Endothelial cell (in vitro differentiated cells): Measurements from ENCODE around the gene DNAJC1. TPM values are rescaled to one million over a fixed set of nuclear protein-coding genes. Genes with fewer than 3 reads are reported as not detected.

ENCODE experiments used
- DNase-seq: peaks from one replicate; pipeline ENCODE4 v3.0.0; 2021; ENCODE audit warnings: low spot score
- H3K27ac Mint-ChIP-seq: one replicate; pipeline ENCODE4 v1.8.0; 2021; ENCODE audit warnings: mixed read lengths, inconsistent platforms; ENCODE audit not compliant: unreplicated experiment
- H3K27me3 Mint-ChIP-seq: one replicate; pipeline ENCODE4 v1.8.0; 2021; ENCODE audit warnings: mild to moderate bottlenecking, moderate library complexity, mixed read lengths, inconsistent platforms; ENCODE audit not compliant: unreplicated experiment
- H3K36me3 Mint-ChIP-seq: one replicate; pipeline ENCODE4 v1.8.0; 2021; ENCODE audit warnings: mild to moderate bottlenecking, low read depth, mixed read lengths, inconsistent platforms; ENCODE audit not compliant: unreplicated experiment
- H3K4me1 Mint-ChIP-seq: one replicate; pipeline ENCODE4 v1.8.0; 2021; ENCODE audit warnings: mild to moderate bottlenecking, mixed read lengths, inconsistent platforms; ENCODE audit not compliant: unreplicated experiment
- H3K4me3 Mint-ChIP-seq: one replicate; pipeline ENCODE4 v1.8.0; 2021; ENCODE audit warnings: mild to moderate bottlenecking, mixed read lengths, inconsistent platforms; ENCODE audit not compliant: unreplicated experiment
- H3K9me3 Mint-ChIP-seq: one replicate; pipeline ENCODE4 v1.8.0; 2021; ENCODE audit warnings: mixed read lengths, inconsistent platforms; ENCODE audit not compliant: unreplicated experiment
- CTCF ChIP-seq: fragments of 200-600 bp; sonication (generic); IDR thresholded peaks from one replicate; pipeline ENCODE4 v1.5.0; 2021; ENCODE audit warnings: antibody characterized with exemption; ENCODE audit not compliant: unreplicated experiment
- total RNA-seq: library from RNA; stranded (reverse); fragmentation: NEBNext Ultra II Directional; extraction: Animal tissue kit (Norgen Biotek cat#: 25700); gene quantifications from one replicate; pipeline ENCODE4 v1.2.1, GENCODE V29; 2021; ENCODE audit not compliant: unreplicated experiment

Gene DNAJC1
- total RNA-seq, 1 donor from 2014 or later = 32.0 TPM

DNA sequence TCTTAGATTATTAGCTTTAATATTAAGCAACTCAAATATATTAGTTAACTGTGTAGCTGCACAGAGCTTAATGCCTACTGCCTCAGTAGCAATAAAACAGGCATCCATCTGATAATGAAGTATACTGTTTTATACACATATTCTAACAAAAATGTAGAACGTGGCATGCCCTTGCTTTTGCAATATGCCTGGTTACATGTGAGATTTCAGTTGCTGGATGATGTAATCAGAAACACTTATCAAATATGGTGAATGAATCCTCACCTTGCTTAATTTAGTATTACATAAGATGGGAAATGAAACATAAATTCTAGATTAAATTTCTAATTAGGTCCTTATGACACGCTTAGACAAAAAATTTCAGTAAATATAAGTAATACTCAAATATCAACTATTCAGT lies 8.0 kb downstream of the DNAJC1 start:
- H3K27me3 Mint-ChIP-seq = peaks cover 3% of the 10 kb centered on the region

GRCh38 chr10:21993360-21994001 lies 10.0 kb downstream of the DNAJC1 start:
- Mint-ChIP-seq H3K36me3 (no peaks in the 10 kb centered on the region), H3K27me3 (no peaks in the 10 kb centered on the region), H3K27ac (no peak overlapping the region), H3K4me3 (no peak overlapping the region), H3K4me1 (no peaks in the 10 kb centered on the region), H3K9me3 (no peaks in the 10 kb centered on the region)
- TF ChIP-seq CTCF = peak; percentile 52
- no peak for DNase-seq

More for the DNA sequence above, 8.0 kb downstream of the DNAJC1 start:
- peaks cover 6% of the 10 kb centered on the region for H3K4me1 Mint-ChIP-seq
- H3K27ac Mint-ChIP-seq = no peak overlapping the region
- H3K4me3 Mint-ChIP-seq = no peak overlapping the region
- no peaks in the 10 kb centered on the region for H3K36me3 Mint-ChIP-seq
- no peak for TF ChIP-seq CTCF
- no peak for DNase-seq
- H3K9me3 Mint-ChIP-seq = no peaks in the 10 kb centered on the region

GRCh38 chr10:21991785-21992184 lies 11.7 kb downstream of the DNAJC1 start:
- TF ChIP-seq CTCF = no peak
- DNase-seq = no peak
- Mint-ChIP-seq H3K36me3 (no peaks in the 10 kb centered on the region), H3K4me3 (no peak overlapping the region), H3K4me1 (no peaks in the 10 kb centered on the region), H3K27me3 (no peaks in the 10 kb centered on the region), H3K27ac (no peak overlapping the region), H3K9me3 (no peaks in the 10 kb centered on the region)

DNA sequence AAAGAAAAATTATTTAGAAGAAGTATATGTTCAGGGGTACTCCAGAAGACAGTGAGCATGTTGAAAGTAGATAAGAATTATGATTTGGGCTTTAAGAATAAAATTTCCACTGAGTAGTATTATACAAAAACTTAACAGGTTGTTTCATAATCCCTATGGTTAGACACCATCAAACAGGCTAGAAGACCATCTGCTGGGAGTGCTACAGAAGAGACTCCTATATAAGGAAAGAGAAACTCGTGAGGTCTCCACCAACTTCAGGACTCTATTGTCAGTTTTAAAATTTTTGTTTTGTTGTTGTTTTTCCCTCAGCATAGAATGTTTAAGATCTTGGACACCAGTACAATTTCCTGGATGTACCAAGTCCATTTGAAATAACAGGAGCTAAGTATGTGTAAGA lies 13.1 kb downstream of the DNAJC1 start:
- Mint-ChIP-seq H3K27me3 (no peaks in the 10 kb centered on the region), H3K27ac (no peak overlapping the region), H3K9me3 (no peaks in the 10 kb centered on the region), H3K4me3 (no peak overlapping the region), H3K4me1 (no peaks in the 10 kb centered on the region), H3K36me3 (no peaks in the 10 kb centered on the region)
- TF ChIP-seq CTCF = no peak
- no peak for DNase-seq

GRCh38 chr10:21989453-21990154 lies 13.9 kb downstream of the DNAJC1 start:
- Mint-ChIP-seq H3K27ac (no peak overlapping the region), H3K36me3 (no peaks in the 10 kb centered on the region), H3K4me3 (no peak overlapping the region), H3K27me3 (no peaks in the 10 kb centered on the region), H3K9me3 (no peaks in the 10 kb centered on the region), H3K4me1 (no peaks in the 10 kb centered on the region)
- no peak for TF ChIP-seq CTCF
- peak; percentile 31 for DNase-seq
